Activated CD8-positive, alpha-beta memory T cell treated with anti-CD3 and anti-CD28 coated beads for 1 hour (primary cell): ENCODE data around the gene CCNB2.
"Not testable (repeated sequence)": the region's sequence is repeated elsewhere in the genome, so short reads cannot be mapped to it uniquely, and the experiment has no call there.

Experiments
- DNase-seq, 2 donors: peaks; one replicate each; pipeline ENCODE4 v3.0.0-alpha.2; 2020; ENCODE audit warnings: low read depth in 1 of 2; ENCODE audit errors: extremely low read depth in 1 of 2

Gene CCNB2

GRCh38 chr15:59131969-59132562, 27.1 kb downstream of the CCNB2 start:
- no peak for DNase-seq

GRCh38 chr15:59133929-59134427, 29.0 kb downstream of the CCNB2 start:
- DNase-seq, result no peak

- no peak for DNase-seq
Observed at GRCh38 chr15:59137566-59137965, 32.6 kb downstream of the CCNB2 start.

GRCh38 chr15:59138243-59138642, 33.3 kb downstream of the CCNB2 start:
- peak in 1 of 2 donors; percentile 29 for DNase-seq

- DNase-seq, result no peak
Observed at GRCh38 chr15:59140422-59141226, 35.7 kb downstream of the CCNB2 start.

GRCh38 chr15:59143281-59143680, 38.3 kb downstream of the CCNB2 start:
- no peak for DNase-seq

GRCh38 chr15:59144594-59144993, 39.6 kb downstream of the CCNB2 start:
- not testable (repeated sequence) for DNase-seq

GRCh38 chr15:59147666-59148065, 42.7 kb downstream of the CCNB2 start:
- no peak for DNase-seq

GRCh38 chr15:59148153-59148833, 43.3 kb downstream of the CCNB2 start:
- no peak for DNase-seq

- no peak for DNase-seq
Observed at GRCh38 chr15:59150185-59150584, 45.2 kb downstream of the CCNB2 start.

GRCh38 chr15:59152694-59153450, 47.9 kb downstream of the CCNB2 start:
- DNase-seq, result no peak

- DNase-seq, result no peak
Observed at GRCh38 chr15:59153466-59153865, 48.5 kb downstream of the CCNB2 start.

- DNase-seq, result no peak
Observed at GRCh38 chr15:59154243-59154642, 49.3 kb downstream of the CCNB2 start.

- no peak for DNase-seq
Observed at GRCh38 chr15:59155431-59155830, 50.5 kb downstream of the CCNB2 start.

GRCh38 chr15:59157396-59157795, 52.5 kb downstream of the CCNB2 start:
- no peak for DNase-seq

GRCh38 chr15:59157840-59158700, 53.1 kb downstream of the CCNB2 start:
- DNase-seq, result no peak

- no peak for DNase-seq
Observed at GRCh38 chr15:59158701-59159034, 53.7 kb downstream of the CCNB2 start.

- no peak for DNase-seq
Observed at GRCh38 chr15:59159210-59159609, 54.3 kb downstream of the CCNB2 start.

- DNase-seq, result no peak
Observed at GRCh38 chr15:59160880-59161593, 56.1 kb downstream of the CCNB2 start.

GRCh38 chr15:59162080-59162479, 57.1 kb downstream of the CCNB2 start:
- not testable (repeated sequence) for DNase-seq
